K562 (cell line): Measurements from ENCODE around the gene HSPA2.

Source experiments
- CREB1 ChIP-seq, 2 experiments: sonication (generic) in 1 of 2; formaldehyde crosslinking in 1 of 2; IDR thresholded peaks; 2 replicates each; pipeline versions ENCODE4 v1.6.1 to v1.8.0; 2012 to 2022; ENCODE audit warnings: inconsistent platforms in 1 of 2, mild to moderate bottlenecking in 1 of 2, missing genetic modification reagents in 1 of 2, moderate library complexity in 1 of 2
- CTCF ChIP-seq, 3 experiments: IDR thresholded peaks in 2 of 3; conservative IDR thresholded peaks in 1 of 3; 2 replicates each; pipeline ENCODE4 v1.5.1; 2011 to 2012; ENCODE audit warnings: low read length in 3 of 3, mild to moderate bottlenecking in 3 of 3, control low read depth in 2 of 3, improper control_type of control experiment in 1 of 3, inconsistent platforms in 1 of 3, low read depth in 1 of 3, mixed read lengths in 1 of 3, moderate library complexity in 1 of 3; ENCODE audit not compliant: insufficient read depth in 2 of 3
- EZH2 ChIP-seq: IDR thresholded peaks from 2 replicates; pipeline ENCODE4 v1.6.1; 2012; ENCODE audit warnings: low read depth, mild to moderate bottlenecking, inconsistent platforms, low read length, borderline replicate concordance
- GABPA ChIP-seq: fragments of 200-800 bp; sonication (Bioruptor generic); conservative IDR thresholded peaks from 2 replicates; pipeline ENCODE4 v1.6.1; 2016; ENCODE audit warnings: low read depth, missing genetic modification characterization, missing compliant biosample characterization
- GATA2 ChIP-seq: sonication (generic); formaldehyde crosslinking; IDR thresholded peaks from 2 replicates; pipeline ENCODE4 v1.4.0; 2020; ENCODE audit warnings: mild to moderate bottlenecking, missing genetic modification reagents
- HDAC1 ChIP-seq, 2 experiments: fragments of 450-650 bp; IDR thresholded peaks; 2 replicates each; pipeline ENCODE4 v1.6.1; 2016 to 2017; ENCODE audit warnings: inconsistent platforms in 1 of 2, mild to moderate bottlenecking in 1 of 2, moderate library complexity in 1 of 2
- MYNN ChIP-seq, 2 experiments: sonication (generic); formaldehyde crosslinking in 1 of 2; IDR thresholded peaks; 2 replicates each; pipeline versions ENCODE4 v1.5.0 to v1.6.1; 2016 to 2020; ENCODE audit warnings: antibody characterized with exemption in 1 of 2, missing genetic modification reagents in 1 of 2
- NFIC ChIP-seq: fragments of 450-650 bp; IDR thresholded peaks from 2 replicates; pipeline ENCODE4 v1.6.1; 2017; ENCODE audit warnings: mild to moderate bottlenecking, inconsistent platforms
- NRF1 ChIP-seq, 2 experiments: fragments of 450-650 bp; IDR thresholded peaks in 1 of 2; conservative IDR thresholded peaks in 1 of 2; 2 replicates each; pipeline ENCODE4 v1.6.1; 2014; ENCODE audit warnings: mild to moderate bottlenecking in 2 of 2
- TFAM ChIP-seq: fragments of 250-450 bp; sonication (Bioruptor Pico); conservative IDR thresholded peaks from 2 replicates; pipeline ENCODE4 v1.5.0; 2021; ENCODE audit warnings: mild to moderate bottlenecking, moderate library complexity
- USF1 ChIP-seq: sonication (generic); formaldehyde crosslinking; IDR thresholded peaks from 2 replicates; pipeline ENCODE4 v1.9.0; 2022; ENCODE audit warnings: mild to moderate bottlenecking, missing genetic modification reagents
- ZBTB12 ChIP-seq: fragments of 250-450 bp; sonication (Bioruptor Pico); IDR thresholded peaks from 2 replicates; pipeline ENCODE4 v1.4.0; 2020
- ZBTB40 ChIP-seq, 2 experiments: fragments of 450-650 bp in 1 of 2; sonication (generic) in 1 of 2; formaldehyde crosslinking in 1 of 2; IDR thresholded peaks; 2 replicates each; pipeline versions ENCODE4 v1.7.1 to v1.9.0; 2016 to 2022; ENCODE audit warnings: inconsistent platforms in 1 of 2, mild to moderate bottlenecking in 1 of 2, missing genetic modification reagents in 1 of 2
- ZNF239 ChIP-seq: fragments of 250-450 bp; sonication (Bioruptor Pico); IDR thresholded peaks from 2 replicates; pipeline ENCODE4 v1.4.0; 2020; ENCODE audit warnings: mild to moderate bottlenecking

GRCh38 chr14:64572386-64573104, 32.0 kb downstream of the HSPA2 start:
- TF ChIP-seq ZBTB12 (no peak), ZBTB40 (IDR thresholded peaks at IDR 0.05) (no peak), ZBTB40 (CRISPR knock-in tag; IDR thresholded peaks at IDR 0.05) (no peak), TFAM (no peak), GATA2 (no peak), ZNF239 (CRISPR knock-in tag) (no peak), CTCF (IDR thresholded peaks at IDR 0.05 in 2 of 3, conservative IDR thresholded peaks at IDR 0.05 in 1 of 3; ENCODE audit: insufficient read depth in 2 of 3, low read depth in 1 of 3, low read length in 3 of 3) (no peak), CREB1 (IDR thresholded peaks at IDR 0.05) (no peak), CREB1 (CRISPR knock-in tag; IDR thresholded peaks at IDR 0.05) (no peak), NFIC (no peak), GABPA (tag) (no peak), USF1 (no peak), MYNN (IDR thresholded peaks at IDR 0.05) (no peak), MYNN (CRISPR knock-in tag; IDR thresholded peaks at IDR 0.05) (no peak), NRF1 (conservative IDR thresholded peaks at IDR 0.05 in 1 of 2, IDR thresholded peaks at IDR 0.05 in 1 of 2) (no peak), HDAC1 (IDR thresholded peaks at IDR 0.05) (no peak), EZH2 (no peak)
